Bone marrow (tissue), 2 donors: ENCODE measurements around the gene HBS1L.

Experiments used
- DNase-seq, 2 donors: peaks; one replicate each; lab custom pipeline; 2025; lab: John Stamatoyannopoulos, UW

The HBS1L gene

DNA sequence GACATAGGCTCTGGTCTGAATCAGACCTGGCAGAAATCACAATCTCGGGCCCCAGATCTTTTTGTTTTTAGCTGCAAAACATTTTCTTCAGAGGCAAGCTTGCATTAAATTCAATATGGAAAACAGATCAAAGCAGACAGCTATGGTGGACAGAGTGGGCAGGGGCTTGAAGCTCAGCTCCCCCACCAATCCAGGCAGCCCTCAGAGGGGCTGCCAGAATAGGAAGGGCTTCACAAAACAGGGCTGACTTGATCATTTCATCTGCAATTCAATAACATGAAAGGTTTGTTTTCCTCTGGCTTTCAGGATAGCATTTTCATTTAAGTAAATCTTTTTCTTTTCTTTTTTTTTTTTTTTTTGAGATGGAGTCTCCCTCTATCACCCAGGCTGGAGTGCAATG, 55.5 kb downstream of the HBS1L start:
- DNase-seq, result no peak

DNA sequence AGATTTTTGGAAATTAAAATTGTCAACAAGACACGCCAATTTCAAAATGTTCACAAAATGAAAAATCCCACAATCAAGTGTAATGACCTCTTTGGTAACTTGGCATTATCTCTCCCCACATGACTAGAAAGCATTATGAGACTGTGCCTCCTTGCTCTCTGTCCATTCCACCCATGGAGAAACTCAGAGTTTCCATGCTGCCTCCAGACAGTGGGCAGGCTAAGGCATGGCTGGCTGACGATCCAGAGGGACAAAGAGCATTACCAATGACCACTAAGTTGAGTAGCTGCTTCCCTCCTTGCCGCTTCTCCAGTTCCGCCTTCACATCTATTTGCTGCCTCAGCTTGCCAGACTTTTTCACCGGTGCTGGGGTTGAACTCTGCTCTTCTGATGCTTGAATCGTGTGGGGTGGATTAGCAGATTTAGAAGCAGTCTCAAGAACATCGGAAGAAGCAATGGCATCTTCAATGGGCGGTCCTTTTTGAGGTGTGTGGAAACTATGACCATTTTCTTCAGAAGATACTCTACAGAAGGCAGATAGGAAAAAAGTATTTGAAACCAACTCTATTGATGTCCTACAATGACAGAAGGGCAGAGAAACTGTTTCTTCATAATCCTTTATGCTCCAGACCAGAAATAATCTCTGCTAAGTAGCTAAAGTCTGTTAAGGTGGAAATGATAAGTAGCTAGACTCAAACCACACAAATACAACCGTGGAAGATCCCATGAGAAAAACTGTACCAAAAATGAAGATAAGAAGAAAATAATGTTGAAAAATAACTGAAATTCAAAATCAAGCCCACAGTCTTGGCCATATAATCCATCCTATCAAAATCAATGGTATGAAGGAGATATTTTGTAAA, 57.3 kb downstream of the HBS1L start:
- DNase-seq, result no peak

DNA sequence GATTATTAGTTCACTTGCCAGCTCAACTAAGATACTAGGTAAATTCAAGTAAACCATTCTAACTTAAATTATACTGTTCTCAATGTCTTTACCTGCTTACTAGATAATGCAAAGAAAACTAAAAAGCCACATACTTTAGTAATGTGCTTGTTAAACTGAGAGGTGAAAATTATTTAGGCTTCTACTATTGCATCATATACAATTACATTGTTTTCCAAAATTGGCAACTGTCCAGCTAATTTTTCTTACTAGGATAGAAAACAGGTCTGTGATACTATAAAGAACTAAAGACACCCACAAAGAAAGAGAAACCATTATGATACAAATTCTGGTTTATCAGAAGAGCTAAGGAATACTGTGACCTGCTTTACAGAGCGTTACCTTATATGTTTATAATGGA, 59.1 kb downstream of the HBS1L start:
- DNase-seq, result no peak

DNA sequence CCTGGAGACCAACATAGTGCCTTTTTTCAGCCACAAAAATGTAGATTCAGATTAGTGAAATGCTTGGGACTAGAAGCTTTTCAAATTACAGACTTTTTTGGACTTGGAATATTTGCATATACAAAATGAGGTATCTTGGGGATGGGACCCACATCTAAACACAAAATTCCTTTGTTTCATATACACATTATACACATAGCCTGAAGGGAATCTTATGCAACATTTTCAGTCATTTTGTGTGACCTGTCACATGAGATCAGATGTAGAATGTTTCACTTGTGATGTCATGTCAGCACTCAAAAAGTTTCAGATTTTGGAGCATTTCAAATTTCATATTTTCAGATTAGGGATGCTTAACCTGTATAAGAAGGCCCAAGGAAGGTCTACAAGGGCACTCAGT, 60.2 kb downstream of the HBS1L start:
- no peak for DNase-seq

DNA sequence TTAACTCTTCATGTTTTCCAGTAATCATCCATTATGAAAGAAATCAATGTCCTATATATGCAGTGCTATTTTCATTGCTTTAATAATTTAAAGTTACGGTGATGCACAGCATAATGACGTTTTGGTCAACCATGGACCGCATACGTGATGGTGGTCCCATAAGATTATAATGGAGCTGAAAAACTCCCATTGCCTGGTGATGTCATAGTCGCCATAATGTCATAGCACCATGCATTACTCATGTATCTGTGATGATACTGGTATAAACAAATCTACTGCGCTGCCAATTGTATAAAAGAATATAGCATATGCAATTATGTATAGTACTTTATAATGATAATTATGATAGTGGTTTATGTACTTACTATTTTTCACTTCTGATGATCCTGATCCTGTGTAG, 62.5 kb downstream of the HBS1L start:
- DNase-seq, result no peak

DNA sequence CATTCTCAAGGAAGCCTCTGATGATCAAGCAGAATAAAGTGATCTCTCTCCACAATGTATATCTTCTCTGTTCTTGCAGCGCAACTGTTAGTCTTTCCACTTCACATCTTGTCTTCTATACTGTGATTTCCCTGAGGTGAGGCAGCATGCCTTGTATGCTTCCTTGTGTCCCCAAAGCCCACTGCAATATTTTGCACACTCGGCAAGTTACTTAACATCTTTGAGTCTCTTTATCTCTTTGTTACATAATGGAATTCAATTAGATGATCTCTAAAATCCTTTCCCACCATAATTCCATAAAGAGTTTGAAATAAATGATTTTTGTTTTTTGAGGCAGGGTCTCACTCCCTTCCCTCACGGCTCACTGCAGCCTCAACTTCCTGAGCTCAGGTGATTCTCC, 64.4 kb downstream of the HBS1L start:
- DNase-seq, result no peak

DNA sequence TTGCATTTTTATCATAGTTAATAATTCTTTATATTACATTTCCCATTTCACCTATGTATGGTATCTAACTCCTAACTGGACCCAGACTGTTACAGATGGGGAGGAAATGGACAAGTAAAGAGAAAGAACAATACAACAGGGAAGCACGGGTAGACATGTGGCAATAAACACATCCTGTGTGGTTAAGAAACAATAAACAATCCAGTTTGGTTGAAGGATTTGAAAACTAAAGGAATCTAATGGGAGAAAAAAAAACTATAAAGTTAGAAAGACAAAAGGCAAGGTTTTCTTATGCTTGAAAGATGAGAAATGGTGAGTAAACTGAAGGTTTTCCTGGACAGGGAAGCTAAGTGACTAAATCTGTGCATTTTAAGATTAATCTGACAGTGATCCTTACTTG, 69.8 kb downstream of the HBS1L start:
- no peak for DNase-seq

DNA sequence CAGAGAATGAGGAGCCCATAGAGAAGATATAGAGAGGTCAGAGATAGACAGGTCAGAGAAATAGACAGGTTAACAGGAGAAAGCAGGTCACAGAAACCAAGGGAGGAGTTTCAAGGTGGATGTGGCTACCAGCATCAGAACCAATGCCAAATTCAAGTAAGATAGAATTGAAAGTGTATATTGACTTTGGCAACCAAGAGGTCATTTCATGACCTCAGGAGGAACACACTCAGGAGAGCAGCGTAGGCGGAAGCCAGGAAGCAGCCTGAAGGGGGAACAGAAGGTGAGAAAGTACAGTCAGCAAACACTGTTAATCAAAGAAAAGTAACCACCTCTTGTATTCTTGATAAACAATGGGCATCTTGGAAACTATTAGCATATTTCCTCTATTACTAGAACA, 70.8 kb downstream of the HBS1L start:
- DNase-seq, result no peak

DNA sequence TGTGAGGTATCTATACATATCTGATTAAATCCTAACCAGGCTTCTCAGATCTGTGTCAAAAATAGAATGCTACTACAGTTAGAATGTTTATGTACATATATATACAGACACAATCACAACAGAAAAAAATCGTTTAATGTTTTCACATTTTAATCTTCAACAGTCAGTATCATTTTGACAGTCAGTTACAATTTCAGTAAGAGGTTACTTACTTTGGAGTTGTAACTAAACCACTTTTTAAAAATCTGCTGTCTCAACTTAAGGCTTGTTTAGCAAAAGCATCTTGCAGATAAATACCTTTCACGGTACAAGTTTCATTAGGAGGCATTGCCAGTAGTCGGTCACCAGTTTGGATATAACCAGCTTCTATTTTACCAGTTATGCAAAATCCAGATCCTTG, 72.5 kb downstream of the HBS1L start:
- DNase-seq, result no peak

DNA sequence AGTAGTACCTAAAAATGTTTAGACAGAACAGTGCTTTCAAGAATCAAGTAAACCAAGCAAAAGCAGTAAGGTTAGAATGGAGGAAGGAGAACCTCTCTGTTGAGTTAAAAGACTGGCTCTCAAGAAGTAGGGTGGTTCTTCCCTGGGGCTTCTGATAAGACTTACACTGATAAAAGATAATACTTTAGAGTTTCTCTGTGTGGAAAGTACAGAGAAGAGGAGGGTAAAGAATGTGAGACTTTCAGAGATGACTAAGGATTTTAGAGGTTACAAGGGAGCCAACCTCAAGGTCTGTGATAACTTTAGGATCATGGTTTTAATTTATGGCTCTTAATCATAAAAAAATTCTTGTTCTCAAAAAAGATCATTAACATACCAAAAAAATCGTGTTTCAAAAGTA, 73.8 kb downstream of the HBS1L start:
- DNase-seq, result no peak

DNA sequence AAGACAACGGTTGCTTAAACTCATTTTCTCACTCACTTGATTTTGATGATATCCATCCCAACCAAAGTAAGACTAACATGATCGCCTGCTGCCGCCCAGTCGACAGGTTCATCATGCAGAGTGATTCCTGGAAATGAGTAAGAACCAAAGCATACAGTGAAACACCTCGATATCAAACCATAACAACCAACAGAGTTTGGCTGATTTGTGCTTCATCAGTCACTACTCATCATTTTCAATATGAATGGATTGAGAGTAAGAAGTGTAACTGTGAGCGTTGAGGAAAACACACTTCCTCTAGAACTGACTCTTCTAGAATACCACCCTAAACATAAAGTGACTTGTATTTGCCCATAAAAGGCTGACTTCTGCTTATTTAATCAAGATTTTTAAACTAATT, 75.5 kb downstream of the HBS1L start:
- no peak for DNase-seq

DNA sequence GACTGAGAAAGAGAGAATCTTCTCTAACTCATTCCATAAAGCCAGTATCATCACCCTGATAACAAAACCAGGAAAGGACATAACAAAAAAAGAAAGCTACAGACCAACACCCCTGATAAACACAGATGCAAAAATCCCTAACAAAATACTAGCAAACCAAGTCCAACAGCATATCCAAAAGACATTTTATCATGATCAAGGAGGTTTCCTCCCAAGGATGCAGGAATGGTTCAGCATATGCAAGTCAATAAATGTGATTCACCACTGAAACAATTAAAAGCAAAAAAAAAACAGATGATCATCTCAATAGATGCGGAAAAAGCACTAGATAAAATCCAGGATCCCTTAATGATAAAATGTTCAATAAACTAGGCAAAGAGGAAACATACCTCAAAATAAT, 80.3 kb downstream of the HBS1L start:
- no peak for DNase-seq

DNA sequence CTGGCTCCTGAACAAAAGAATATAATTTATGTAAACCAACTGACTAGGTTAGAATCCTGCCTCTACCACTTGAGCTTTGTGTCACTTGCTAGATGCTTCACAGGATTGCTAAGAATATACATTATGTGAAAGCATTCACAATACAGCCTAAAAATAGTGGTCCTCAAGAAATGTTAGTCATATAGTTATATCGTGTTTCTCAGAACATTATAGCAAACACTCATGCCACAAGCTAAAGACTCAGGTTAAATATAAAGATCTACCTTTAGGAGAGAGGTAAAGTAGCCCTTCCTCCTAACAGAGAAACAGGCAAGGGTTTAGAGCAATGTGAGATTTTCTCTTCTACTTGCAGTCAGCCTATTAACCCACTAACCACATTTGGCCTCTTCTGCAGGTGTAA, 86.9 kb downstream of the HBS1L start:
- DNase-seq, result no peak

DNA sequence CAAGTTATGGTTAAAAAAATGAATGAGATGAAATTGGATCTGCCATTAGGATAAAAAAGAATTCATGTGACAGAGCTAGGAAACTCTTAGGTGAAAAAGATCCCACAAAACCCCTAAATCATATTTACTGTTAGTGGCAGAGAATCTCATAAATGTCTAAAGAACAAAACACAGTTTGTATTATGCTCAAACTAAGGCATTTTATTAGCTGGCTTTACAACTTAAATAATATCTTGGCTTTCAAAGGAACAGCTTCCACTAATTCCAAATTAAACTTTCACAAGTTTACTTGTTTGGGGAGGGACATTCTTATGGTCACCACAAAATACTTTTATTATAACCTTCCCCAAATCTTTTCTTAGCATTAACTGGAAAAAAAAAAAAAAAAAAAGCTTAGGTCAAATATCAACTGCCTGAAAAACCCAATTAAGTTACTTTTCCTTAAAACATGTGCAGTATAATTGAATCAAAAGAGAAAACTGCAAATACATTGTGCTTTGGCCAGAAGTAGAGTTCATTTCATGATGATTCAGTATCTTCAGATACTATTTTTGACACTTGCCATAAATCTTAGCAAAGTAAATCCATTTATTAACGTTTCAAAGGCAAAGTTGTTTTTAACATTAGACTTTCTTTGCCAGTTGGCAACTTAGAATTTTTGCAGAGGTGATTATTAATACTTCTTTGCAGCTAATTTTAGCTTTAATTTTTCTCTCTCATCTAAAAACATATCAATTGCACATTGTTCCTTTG, 90.0 kb downstream of the HBS1L start:
- DNase-seq, result no peak

DNA sequence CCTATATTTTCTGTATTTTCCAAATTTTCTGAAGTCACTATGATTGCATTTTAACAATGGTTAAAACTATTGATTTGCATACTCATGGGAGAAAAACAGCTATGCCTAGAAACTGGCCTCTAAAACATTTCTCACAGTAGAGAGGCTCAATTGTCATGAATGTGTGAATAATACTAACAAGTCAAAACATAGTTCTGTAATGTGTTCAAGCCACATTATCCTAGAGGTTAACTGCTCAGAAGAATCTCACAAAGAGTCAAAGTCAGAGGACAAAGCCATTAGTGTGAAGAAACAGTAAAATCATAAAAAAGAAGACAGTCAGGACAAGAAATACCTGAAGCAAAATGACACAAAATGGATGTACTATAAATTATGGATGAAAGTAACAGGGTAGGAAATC, 92.2 kb downstream of the HBS1L start:
- DNase-seq, result no peak

DNA sequence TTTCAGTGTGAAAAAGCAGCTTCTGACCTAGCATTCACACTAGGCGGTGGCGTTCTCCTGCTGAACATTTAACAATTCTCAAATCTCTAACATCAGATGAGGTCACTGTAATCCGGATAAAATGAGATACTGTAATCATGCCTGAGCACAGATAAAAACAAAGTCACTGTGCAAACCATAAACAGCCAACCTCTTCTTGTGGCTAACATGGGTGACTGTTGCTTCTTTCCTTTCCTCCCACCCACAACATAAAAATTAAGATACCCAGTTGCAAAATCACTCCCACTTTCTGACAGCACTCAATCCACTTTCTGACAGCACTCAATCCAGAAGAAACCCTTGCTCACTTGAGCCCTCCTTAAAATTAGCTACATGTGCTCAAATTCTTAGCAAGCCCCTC, 93.3 kb downstream of the HBS1L start:
- DNase-seq, result no peak

DNA sequence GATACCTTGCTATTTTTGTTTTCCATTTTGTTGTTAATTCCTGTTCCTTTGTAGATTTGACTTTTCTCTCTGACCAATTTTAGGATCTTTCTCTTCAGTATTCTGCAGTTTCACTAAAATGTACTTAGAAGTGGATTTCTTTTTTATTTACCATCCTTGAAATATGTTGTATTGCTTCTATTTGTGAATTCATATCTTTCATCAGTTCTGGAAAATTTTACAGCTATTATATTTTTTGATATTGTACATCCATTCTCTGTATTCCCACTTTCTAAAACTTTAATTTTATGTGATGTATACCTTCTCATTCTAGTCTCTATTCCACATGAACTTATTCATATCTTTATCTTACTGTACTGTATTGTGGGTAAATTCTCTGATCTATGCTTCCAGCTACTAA, 95.0 kb downstream of the HBS1L start:
- no peak for DNase-seq

DNA sequence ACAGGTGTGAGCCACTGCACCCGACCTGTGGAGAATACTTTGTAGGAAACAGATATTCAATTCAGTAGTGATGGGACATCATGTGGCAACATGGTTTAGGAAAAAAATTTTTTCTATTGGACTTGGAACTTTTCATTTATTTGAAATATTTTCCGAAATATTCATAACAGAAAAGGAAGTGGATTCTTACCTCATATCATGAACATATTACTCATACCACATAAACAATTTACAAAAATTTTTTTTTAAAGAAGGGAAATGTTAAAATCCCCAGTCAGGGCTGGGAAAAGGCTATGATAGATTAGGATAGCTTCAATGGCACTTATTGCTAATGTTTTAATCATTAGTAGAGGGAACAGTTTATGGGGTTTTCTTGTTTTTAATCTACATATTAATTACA, 97.9 kb downstream of the HBS1L start:
- no peak for DNase-seq

DNA sequence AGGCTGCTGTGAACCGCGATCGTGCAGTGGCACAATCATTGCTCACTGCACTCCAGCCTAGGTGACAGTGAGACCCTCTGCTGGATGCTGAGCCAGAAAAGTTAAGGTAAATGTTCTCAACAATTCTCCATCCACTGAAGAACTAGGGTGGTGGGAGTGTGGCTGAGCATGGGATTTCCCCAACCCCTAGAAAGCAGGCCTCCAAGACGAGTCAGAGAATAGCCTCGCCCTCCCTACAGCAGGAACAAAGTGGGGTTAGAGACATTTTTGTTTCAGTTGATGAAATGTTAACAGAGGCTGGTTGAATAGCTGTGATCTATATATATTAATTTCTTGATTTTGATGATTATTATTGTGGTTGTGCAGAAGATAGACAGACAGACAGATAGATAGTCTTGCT, 98.6 kb downstream of the HBS1L start:
- DNase-seq, result no peak

DNA sequence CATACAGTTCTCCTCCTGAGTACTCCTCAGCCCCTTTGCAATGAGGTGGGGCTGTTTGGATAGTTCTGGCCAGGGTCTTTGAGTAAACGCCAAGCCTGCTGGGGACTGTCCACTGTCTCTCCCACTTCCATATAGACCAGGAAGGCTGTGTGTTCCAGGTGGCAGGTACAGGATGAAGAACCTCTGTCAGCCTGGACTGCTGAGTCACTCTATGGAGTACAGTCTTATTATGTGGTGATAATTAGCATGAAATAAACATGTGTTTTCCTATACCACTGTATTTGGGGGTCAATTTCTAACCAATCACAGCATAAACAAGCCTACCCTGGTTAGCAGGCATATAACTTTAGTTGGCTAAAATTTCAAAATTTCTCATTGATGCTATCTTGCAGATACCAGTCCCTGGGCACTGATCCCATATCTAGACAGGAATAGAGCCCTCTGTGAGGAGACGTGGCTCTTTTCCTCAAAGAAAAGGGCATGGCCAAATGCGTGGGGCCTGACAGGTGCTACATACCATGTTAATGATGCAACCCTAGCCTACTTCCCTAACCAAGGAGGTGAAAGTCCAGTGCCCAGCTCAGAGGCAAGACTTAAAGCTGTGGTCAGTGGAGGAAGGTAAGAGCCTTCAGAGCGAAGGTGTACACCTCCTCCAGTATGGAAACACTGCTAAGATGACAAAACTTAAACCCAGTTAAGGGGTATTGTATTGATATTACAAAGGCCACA, 100.2 kb downstream of the HBS1L start:
- DNase-seq, result no peak

DNA sequence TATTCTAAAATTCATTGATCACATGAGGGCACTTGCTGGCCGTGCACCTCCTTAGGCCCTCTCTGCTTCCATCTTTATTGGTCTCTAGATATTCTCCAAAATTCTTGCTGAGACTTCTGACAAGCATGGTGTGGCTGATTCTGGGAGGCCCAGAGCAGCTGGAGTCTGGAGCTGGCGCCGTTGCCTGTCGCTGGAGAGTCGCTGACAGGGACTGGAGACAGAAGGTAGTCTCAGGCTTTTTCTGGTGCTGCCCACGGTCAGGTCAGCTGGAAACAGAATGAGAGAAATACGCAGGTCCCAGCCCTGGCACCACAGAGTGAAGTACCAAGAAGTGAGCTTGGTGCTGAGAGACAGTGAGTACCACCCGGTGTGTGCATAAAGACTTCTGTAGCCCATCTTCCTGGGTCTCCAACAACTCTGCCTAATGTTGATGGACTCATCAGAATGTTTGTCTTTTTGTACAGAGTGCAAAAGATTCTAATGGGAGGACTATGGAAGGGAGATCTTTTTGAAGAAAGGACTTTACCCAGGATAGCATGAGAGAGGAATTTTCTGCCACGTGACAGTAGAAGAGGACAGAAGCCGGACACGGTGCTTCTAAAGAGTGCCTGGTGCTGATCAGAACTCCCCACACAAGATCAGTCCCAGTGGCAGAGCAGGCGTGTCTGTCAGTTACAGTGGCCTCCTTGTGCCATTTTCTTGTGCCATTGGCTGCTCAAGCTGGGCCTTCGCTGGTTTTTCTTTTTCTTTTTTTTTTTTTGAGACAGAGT, 102.9 kb downstream of the HBS1L start:
- no peak for DNase-seq

DNA sequence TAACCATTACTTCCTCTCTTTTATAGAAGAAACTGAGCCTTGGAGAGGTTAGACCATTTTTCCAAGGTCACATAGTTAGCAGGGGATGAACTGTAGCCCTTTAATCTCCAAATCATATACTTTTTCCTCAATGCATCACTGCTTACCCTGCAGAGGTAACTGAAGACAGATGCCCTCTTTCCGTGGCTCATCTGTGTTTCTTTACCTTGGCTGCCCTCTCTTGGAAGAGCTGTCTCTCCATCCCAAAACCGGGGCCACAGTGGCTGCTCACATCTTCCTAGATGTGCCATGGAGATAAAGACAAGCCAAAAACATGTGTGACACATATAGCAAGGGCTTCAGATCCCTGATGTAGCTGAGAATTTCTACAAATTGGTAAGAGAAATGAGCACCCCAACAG, 104.1 kb downstream of the HBS1L start:
- no peak for DNase-seq
